ENCODE measurements around the gene C1RL. TPM values are rescaled to one million over a fixed set of nuclear protein-coding genes. Genes with fewer than 3 reads are reported as not detected.

Gene C1RL
- total RNA-seq, 1 experiment from 2014 or later: 72.9 TPM

GRCh38 chr12:7093892-7094291 is 15.1 kb downstream of the C1RL start:
- Histone ChIP-seq H3K4me1 (replicated peaks; ENCODE audit: insufficient read depth) (no peaks in the 10 kb centered on the region), H3F3A (ENCODE audit: insufficient read depth, low read depth) (peaks cover 3% of the 10 kb centered on the region; the same call in 1 of the 2 replicates), H3K4me2 (no peak overlapping the region), H3K79me2 (ENCODE audit: low read depth) (no peaks in the 10 kb centered on the region), H2AFZ (no peak overlapping the region), H3K27ac (no peak overlapping the region), H4K20me1 (ENCODE audit: insufficient read depth) (no peaks in the 10 kb centered on the region), H3K36me3 (ENCODE audit: low read depth) (no peaks in the 10 kb centered on the region), H3K4me3 (no peak overlapping the region), H3K27me3 (ENCODE audit: insufficient read depth, low read depth) (no peaks in the 10 kb centered on the region), H3K9me3 (ENCODE audit: insufficient read depth, low read depth) (no peaks in the 10 kb centered on the region), H3K9me2 (ENCODE audit: insufficient read depth) (no peaks in the 10 kb centered on the region)
- ChIA-PET CTCF (interaction anchor here (0.6 to 1.1 kb wide), 4 partner anchors 14 to 98 kb away, joined by 3 to 7 read pairs (median 3); no protein-coding TSS in a partner anchor), POLR2A (ENCODE audit: unreplicated experiment) (interaction anchor here (0.6 to 0.7 kb wide), 5 partner anchors 14 to 132 kb away, joined by 3 to 9 read pairs (median 5); no protein-coding TSS in a partner anchor)
- no TSS peak for BruUV-seq (replicated peaks)
- DNase-seq: no peak
- no peak for TF ChIP-seq CTCF (conservative IDR thresholded peaks at IDR 0.05)
- TF ChIP-seq EZH2 (IDR thresholded peaks at IDR 0.05; ENCODE audit: low read depth): no peak
- intact Hi-C loops (cut with micrococcal nuclease; ENCODE audit: unreplicated experiment): loop anchor here (2.0 to 5.0 kb wide), 2 partner anchors 123 to 222 kb away; partner anchors contain the start of genes EMG1, PHB2 and SPSB2

GRCh38 chr12:7093486-7093885 is 15.5 kb downstream of the C1RL start:
- Histone ChIP-seq H3K4me3 (no peak overlapping the region), H3K4me1 (replicated peaks; ENCODE audit: insufficient read depth) (no peaks in the 10 kb centered on the region), H3K79me2 (ENCODE audit: low read depth) (no peaks in the 10 kb centered on the region), H3K9me3 (ENCODE audit: insufficient read depth, low read depth) (no peaks in the 10 kb centered on the region), H2AFZ (no peak overlapping the region), H3F3A (ENCODE audit: insufficient read depth, low read depth) (peaks cover 3% of the 10 kb centered on the region; the same call in 1 of the 2 replicates), H3K4me2 (no peak overlapping the region), H3K27ac (no peak overlapping the region), H3K27me3 (ENCODE audit: insufficient read depth, low read depth) (no peaks in the 10 kb centered on the region), H4K20me1 (ENCODE audit: insufficient read depth) (no peaks in the 10 kb centered on the region), H3K9me2 (ENCODE audit: insufficient read depth) (no peaks in the 10 kb centered on the region), H3K36me3 (ENCODE audit: low read depth) (no peaks in the 10 kb centered on the region)
- ChIA-PET POLR2A (ENCODE audit: unreplicated experiment) (interaction anchor here (0.6 to 0.7 kb wide), 4 partner anchors 14 to 132 kb away, joined by 4 to 9 read pairs (median 6); no protein-coding TSS in a partner anchor), CTCF (interaction anchor here (0.6 to 1.1 kb wide), 3 partner anchors 14 to 98 kb away, joined by 3 to 7 read pairs (median 3); no protein-coding TSS in a partner anchor)
- intact Hi-C loops (cut with micrococcal nuclease; ENCODE audit: unreplicated experiment): loop anchor here (2.0 to 5.0 kb wide), 2 partner anchors 123 to 221 kb away; partner anchors contain the start of genes EMG1, PHB2 and SPSB2
- BruUV-seq (replicated peaks): no TSS peak
- no peak for DNase-seq
- TF ChIP-seq CTCF (conservative IDR thresholded peaks at IDR 0.05): no peak
- TF ChIP-seq EZH2 (IDR thresholded peaks at IDR 0.05; ENCODE audit: low read depth): no peak

DNA sequence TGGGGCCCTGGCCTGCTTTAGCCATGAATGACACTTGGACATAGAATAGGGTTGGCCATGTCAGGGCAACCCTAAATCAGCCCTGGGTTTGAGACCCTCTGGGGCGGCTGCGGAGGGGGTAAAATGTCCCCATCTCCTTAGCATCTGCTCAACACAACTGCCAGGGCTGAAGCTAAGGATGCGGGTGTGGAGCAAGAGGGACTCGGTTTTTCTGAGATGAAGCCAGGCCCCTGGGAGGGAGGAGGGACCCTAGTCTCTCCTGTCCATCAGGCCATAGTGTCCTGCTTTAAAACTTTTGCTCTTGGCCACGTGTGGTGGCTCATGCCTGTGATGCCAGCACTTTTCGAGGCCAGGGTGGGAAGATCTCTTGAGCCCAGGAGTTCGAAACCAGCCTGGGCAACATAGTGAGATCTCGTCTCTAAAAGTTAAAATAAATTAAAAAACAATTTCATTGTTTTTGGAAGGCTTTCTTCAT is 16.0 kb downstream of the C1RL start:
- Histone ChIP-seq H4K20me1 (ENCODE audit: insufficient read depth) (no peaks in the 10 kb centered on the region), H3F3A (ENCODE audit: insufficient read depth, low read depth) (peaks cover 3% of the 10 kb centered on the region; the same call in 1 of the 2 replicates), H2AFZ (no peak overlapping the region), H3K36me3 (ENCODE audit: low read depth) (no peaks in the 10 kb centered on the region), H3K27ac (no peak overlapping the region), H3K4me1 (replicated peaks; ENCODE audit: insufficient read depth) (no peaks in the 10 kb centered on the region), H3K27me3 (ENCODE audit: insufficient read depth, low read depth) (no peaks in the 10 kb centered on the region), H3K4me2 (no peak overlapping the region), H3K79me2 (ENCODE audit: low read depth) (no peaks in the 10 kb centered on the region), H3K9me3 (ENCODE audit: insufficient read depth, low read depth) (no peaks in the 10 kb centered on the region), H3K4me3 (no peak overlapping the region), H3K9me2 (ENCODE audit: insufficient read depth) (no peaks in the 10 kb centered on the region)
- intact Hi-C loops (cut with micrococcal nuclease; ENCODE audit: unreplicated experiment): loop anchor here (1.0 to 5.0 kb wide), 8 partner anchors 16 to 221 kb away; partner anchors contain the start of genes C1RL, C1S, EMG1 and LPCAT3
- no peak for TF ChIP-seq CTCF (conservative IDR thresholded peaks at IDR 0.05)
- TF ChIP-seq EZH2 (IDR thresholded peaks at IDR 0.05; ENCODE audit: low read depth): no peak
- DNase-seq: no peak
- POLR2A ChIA-PET (ENCODE audit: unreplicated experiment): interaction anchor here (0.5 to 0.7 kb wide), 2 partner anchors 16 to 164 kb away, joined by 3 read pairs; no protein-coding TSS in a partner anchor
- BruUV-seq (replicated peaks): no TSS peak
- CTCF ChIA-PET: interaction anchor here (0.9 kb wide), 1 partner anchor 15 kb away, joined by 4 read pairs; no protein-coding TSS in a partner anchor

Measured in PC-9 (cell line).